Progenitor cell of endocrine pancreas (in vitro differentiated cells): ENCODE data around the gene MYRIP. TPM values are rescaled to one million over a fixed set of nuclear protein-coding genes. Genes with fewer than 3 reads are reported as not detected.
"Not testable (repeated sequence)": the region's sequence is repeated elsewhere in the genome, so short reads cannot be mapped to it uniquely, and the experiment has no call there.

Source experiments
- DNase-seq: peaks from one replicate; pipeline ENCODE4 v3.0.0; 2021; ENCODE audit warnings: low spot score; ENCODE audit not compliant: unreplicated experiment
- H3K27ac Mint-ChIP-seq: 2 replicates; pipeline ENCODE4 v1.8.0; 2021; ENCODE audit warnings: mild to moderate bottlenecking, moderate library complexity, mixed read lengths
- H3K27me3 Mint-ChIP-seq: 2 replicates; pipeline ENCODE4 v1.8.0; 2021; ENCODE audit warnings: mixed read lengths
- H3K36me3 Mint-ChIP-seq: 2 replicates; pipeline ENCODE4 v1.8.0; 2022; ENCODE audit warnings: mixed read lengths; ENCODE audit not compliant: insufficient read depth
- H3K4me1 Mint-ChIP-seq: 2 replicates; pipeline ENCODE4 v1.8.0; 2021; ENCODE audit warnings: low read depth, mixed read lengths
- H3K4me3 Mint-ChIP-seq: 2 replicates; pipeline ENCODE4 v1.8.0; 2021; ENCODE audit warnings: low read depth, mild to moderate bottlenecking, moderate library complexity, mixed read lengths
- H3K9me3 Mint-ChIP-seq: 2 replicates; pipeline ENCODE4 v1.8.0; 2021; ENCODE audit warnings: low read depth, mixed read lengths
- CTCF ChIP-seq: fragments of 200-600 bp; sonication (generic); IDR thresholded peaks from one replicate; pipeline ENCODE4 v1.5.0; 2021; ENCODE audit warnings: antibody characterized with exemption, mild to moderate bottlenecking; ENCODE audit not compliant: unreplicated experiment
- total RNA-seq: library from RNA; stranded (reverse); gene quantifications from 2 replicates; pipeline ENCODE4 v1.2.1, GENCODE V29; 2021

MYRIP gene
- total RNA-seq, 1 donor from 2014 or later, result 0.57 TPM

- no peak overlapping the region for H3K27ac Mint-ChIP-seq
- no peak for TF ChIP-seq CTCF
- peaks cover 4% of the 10 kb centered on the region for H3K9me3 Mint-ChIP-seq
- H3K27me3 Mint-ChIP-seq, result peaks cover 13% of the 10 kb centered on the region
- no peak overlapping the region for H3K4me3 Mint-ChIP-seq
- DNase-seq, result no peak
- peaks cover 1% of the 10 kb centered on the region for H3K36me3 Mint-ChIP-seq
- no peaks in the 10 kb centered on the region for H3K4me1 Mint-ChIP-seq
These were observed 210.0 kb downstream of the MYRIP start for GRCh38 chr3:40019376-40019775.

- Mint-ChIP-seq H3K4me3 (no peak overlapping the region), H3K9me3 (peaks cover 9% of the 10 kb centered on the region), H3K4me1 (no peaks in the 10 kb centered on the region), H3K27ac (no peak overlapping the region), H3K27me3 (peaks cover 13% of the 10 kb centered on the region), H3K36me3 (peaks cover 4% of the 10 kb centered on the region)
- no peak for TF ChIP-seq CTCF
- DNase-seq, result no peak
These were observed 211.3 kb downstream of the MYRIP start for GRCh38 chr3:40020689-40021088.

GRCh38 chr3:40021338-40021737 lies 211.9 kb downstream of the MYRIP start:
- no peak for TF ChIP-seq CTCF
- Mint-ChIP-seq H3K27me3 (peaks cover 11% of the 10 kb centered on the region), H3K27ac (no peak overlapping the region), H3K36me3 (peaks cover 4% of the 10 kb centered on the region), H3K9me3 (peaks cover 16% of the 10 kb centered on the region), H3K4me1 (no peaks in the 10 kb centered on the region), H3K4me3 (no peak overlapping the region)
- no peak for DNase-seq

- Mint-ChIP-seq H3K4me3 (no peak overlapping the region), H3K36me3 (peaks cover 7% of the 10 kb centered on the region), H3K4me1 (no peaks in the 10 kb centered on the region), H3K27me3 (peaks cover 11% of the 10 kb centered on the region), H3K9me3 (peaks cover 24% of the 10 kb centered on the region), H3K27ac (no peak overlapping the region)
- no peak for TF ChIP-seq CTCF
- DNase-seq, result no peak
These were observed 213.0 kb downstream of the MYRIP start for GRCh38 chr3:40022297-40022827.

- no peaks in the 10 kb centered on the region for H3K4me1 Mint-ChIP-seq
- peaks cover 2% of the 10 kb centered on the region for H3K27me3 Mint-ChIP-seq
- H3K36me3 Mint-ChIP-seq, result peaks cover 8% of the 10 kb centered on the region
- peaks cover 25% of the 10 kb centered on the region for H3K9me3 Mint-ChIP-seq
- no peak for TF ChIP-seq CTCF
- DNase-seq, result no peak
- H3K27ac Mint-ChIP-seq, result no peak overlapping the region
- no peak overlapping the region for H3K4me3 Mint-ChIP-seq
These were observed 215.1 kb downstream of the MYRIP start for GRCh38 chr3:40024526-40024925.

- H3K4me1 Mint-ChIP-seq, H3K4me3 Mint-ChIP-seq, H3K27me3 Mint-ChIP-seq, DNase-seq, H3K36me3 Mint-ChIP-seq, H3K27ac Mint-ChIP-seq: not testable (repeated sequence)
- H3K9me3 Mint-ChIP-seq, result peaks cover 25% of the 10 kb centered on the region
These were observed 216.5 kb downstream of the MYRIP start for GRCh38 chr3:40025892-40026291.
